ENCODE measurements around the gene CACNA2D3.
"Not testable (repeated sequence)": the region's sequence is repeated elsewhere in the genome, so short reads cannot be mapped to it uniquely, and the experiment has no call there.

CACNA2D3 gene

DNA sequence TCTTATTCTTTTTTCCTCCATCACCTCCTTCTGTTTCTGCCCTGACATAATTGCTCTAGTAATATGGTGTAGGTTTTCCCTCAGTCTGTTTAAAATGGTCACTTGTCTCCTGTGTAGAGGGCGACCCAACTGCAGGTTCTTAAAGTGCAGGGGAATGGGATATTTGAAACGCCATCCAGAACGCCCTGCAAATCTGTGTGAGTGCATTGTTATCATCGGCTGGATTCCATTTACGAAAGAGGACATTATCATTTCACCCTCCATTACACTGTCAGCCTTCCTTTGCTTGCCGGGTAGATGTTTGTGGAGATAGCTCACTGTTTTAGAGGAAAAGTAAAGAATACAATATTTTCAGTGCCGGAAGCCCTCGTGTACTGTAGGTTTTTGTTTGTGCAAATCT lies 451.5 kb downstream of the CACNA2D3 start:
- DNase-seq (ENCODE audit: low read depth) = no peak

DNA sequence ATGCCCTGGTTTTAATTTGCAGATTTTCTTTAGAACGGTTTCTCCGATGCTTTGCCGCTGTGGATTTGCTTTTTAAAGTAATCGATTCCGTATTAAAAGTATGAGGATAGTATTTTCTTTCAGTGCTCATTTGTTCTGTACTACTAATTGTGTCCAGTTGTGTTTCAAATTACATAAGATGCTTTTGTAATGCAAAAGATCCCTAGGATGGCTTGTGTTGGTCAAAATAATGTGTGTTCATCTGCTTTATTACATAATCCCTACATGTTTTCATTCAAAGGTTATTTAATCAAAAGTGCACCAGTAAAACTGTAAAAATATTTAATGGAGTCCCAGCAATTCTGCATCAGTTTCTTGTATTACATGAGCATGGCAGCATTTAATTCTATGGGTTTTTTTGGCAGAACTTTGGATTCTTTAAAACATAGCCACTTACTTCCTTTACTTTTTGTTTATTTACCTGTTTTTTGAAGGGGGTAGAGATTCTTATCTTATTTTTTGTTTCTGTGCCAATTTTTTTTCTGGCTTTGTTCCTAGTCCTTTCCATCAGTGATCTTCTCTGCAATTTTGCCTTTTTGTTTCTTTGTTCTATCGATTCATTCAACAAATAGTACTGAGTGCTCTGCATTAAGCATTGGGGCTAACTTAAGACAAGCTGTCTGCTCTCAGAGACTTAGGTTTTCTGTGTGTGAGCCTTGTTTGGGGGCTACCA lies 452.7 kb downstream of the CACNA2D3 start:
- DNase-seq (ENCODE audit: low read depth) = no peak

DNA sequence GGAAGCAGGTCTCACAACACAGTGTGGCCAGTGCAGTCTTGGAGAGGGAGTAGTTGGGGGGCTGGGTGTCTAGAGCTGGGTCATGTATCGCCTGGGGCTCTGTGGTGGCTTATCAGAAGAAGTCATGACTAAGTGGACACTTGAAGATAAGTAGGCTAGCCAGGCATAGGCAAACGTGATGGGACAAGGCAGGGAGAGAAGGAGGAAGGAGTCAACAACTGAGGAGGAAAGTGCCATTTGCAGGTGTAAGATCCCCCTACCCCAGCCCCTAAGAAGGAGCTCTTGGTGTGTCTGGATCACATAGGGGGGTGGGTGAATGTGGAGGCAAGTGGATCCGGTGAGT lies 453.2 kb downstream of the CACNA2D3 start:
- no peak for DNase-seq (ENCODE audit: low read depth)

DNA sequence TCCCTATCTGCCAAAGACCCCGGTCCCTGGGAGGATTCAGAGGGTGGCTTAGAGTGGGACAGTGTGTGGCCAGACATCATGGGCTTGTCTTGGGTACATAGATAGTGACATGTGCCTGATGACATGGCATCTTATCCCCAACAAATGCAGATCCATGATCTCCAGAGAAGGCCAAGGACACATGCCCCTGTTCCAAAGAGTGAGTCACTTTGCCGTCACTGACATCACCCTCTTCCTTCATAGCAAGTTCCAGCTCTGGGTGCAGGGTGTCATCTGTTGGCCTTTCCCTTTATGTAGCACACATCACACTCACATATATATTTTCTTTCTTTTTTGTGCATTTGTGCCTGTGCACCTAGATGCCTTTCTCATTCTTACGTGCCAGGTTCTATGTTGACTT lies 455.0 kb downstream of the CACNA2D3 start:
- DNase-seq (ENCODE audit: low read depth) = no peak

DNA sequence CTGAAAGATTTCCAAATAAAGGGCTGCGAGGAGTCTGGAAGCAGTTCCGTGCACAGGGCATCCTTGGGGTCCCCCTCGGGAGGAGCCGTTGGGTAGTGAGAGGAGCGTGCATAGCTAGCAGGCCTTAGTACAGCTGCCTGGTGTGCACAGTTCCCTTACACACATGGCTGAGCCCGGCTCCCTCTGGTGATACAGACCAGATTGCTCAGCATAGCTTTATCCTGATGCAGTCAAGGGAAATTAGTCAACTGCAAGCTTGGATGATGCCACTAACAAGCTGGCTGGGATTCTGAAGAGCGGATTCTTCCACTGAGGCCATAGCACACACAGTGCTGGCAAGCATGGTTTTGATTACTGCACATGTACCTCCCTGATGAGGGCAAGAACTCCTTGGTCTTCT lies 456.1 kb downstream of the CACNA2D3 start:
- no peak for DNase-seq (ENCODE audit: low read depth)

DNA sequence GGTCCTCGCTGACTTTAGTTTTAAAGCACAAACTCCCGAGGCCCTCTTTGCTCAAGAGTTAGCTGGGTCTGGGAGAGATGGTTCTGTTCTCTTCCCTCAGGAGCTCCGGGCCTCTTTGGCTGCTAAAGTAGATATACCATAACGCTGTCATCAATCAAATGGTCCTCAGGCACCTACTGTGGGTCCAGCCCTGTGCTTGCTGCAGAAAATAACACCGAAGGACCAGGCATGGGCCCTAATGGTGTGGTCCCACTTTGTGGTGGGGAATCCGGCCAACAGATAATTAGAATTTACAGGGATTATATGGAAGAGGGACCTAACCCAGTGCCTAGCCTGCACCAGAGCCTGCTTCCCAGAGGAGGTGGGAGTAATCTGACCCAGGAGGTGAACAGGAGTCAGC lies 458.1 kb downstream of the CACNA2D3 start:
- DNase-seq (ENCODE audit: low read depth) = no peak

DNA sequence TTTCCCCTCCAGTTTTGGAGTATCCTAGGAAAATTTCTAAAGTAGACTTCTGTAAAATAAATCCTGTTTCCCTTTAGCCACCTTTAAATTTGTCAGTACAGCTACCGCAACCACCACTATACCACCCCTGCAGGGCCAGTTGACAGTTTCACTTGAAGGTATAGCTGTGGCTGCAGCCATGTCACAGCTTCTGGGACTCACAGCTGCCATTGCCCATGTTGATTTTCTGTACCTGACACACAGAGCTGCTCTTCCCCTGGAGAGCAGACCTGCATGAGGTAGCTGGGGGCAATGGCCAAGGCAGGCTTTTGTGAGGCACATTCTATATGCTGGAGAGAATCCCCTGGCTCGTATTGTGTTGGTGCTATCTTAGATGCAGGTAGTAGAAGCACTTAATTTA lies 460.1 kb downstream of the CACNA2D3 start:
- DNase-seq (ENCODE audit: low read depth) = no peak

DNA sequence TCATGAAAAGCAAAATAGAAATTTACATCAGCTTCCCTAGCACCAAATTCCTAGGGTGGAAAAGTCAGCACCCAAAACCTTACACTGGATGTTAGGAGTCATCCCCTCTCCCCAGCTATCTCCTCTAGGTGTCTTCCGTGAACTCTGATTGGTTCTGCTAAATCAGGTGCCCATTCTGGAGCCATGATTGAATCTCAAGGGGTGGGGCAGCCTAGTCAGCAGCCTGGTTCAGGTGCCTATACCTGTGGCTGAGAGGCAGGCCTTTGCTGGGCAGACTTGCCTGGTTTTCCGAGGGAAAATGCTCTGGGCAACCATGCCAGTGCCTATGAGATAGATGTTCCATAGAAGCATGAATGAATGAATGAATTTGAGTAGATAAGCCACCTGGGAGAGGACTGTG lies 468.8 kb downstream of the CACNA2D3 start:
- no peak for DNase-seq (ENCODE audit: low read depth)

DNA sequence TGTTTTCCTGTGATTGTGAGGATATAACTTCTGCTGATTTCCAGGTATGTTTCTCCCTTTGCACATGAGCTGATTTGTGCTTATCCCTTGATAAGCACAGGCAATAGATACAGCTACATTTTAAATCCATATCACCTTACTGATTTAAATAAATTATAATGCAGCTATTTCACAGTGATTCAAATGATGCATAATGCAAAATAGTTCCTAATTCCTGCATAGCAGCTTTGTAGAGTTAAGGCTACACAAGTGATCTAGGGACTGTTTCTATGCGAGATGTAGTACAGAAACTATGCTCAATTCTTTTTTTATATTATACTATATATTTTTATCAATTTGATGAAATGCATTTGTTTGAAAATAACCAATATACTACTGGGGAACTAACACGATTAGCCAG lies 471.3 kb downstream of the CACNA2D3 start:
- no peak for DNase-seq (ENCODE audit: low read depth)

DNA sequence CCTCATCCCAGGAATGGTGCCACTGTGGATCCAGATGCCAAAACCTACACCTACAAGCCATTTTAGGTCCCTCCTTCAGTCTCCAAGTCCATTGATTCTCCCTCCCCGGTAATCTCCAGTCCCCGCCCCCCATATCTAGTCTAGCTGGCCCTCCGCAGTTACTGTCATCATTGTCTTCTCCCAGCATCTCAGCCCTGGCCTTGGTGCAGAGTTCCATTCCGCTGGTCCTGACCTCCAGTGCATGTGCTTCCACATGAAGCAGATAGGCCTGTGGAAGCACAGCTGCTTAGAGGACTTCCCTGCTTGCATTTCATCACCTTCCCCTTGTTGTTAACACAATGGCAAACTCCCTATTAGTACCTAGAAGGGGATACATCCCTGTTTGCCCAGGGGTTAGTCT lies 473.7 kb downstream of the CACNA2D3 start:
- DNase-seq (ENCODE audit: low read depth) = no peak

DNA sequence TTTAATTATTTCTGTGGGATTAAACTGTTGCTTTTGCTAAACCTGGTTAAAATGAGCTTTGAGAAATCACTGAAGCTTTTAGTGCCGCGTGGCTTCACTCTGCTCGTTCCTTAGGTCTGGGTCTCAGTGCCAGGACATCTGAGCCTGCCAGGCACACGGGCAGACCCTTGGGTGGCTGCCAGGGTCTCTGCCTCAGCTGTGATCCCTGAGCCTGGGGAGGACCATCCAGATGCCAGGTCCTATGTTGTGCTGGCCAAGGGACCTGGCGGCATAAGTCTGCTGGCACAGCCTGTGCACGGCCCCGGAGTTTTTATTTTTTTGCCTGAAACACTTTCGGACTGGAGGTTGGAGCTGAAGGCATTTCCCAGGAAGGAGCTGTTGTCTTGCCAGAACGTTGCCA lies 477.4 kb downstream of the CACNA2D3 start:
- DNase-seq (ENCODE audit: low read depth) = no peak

DNA sequence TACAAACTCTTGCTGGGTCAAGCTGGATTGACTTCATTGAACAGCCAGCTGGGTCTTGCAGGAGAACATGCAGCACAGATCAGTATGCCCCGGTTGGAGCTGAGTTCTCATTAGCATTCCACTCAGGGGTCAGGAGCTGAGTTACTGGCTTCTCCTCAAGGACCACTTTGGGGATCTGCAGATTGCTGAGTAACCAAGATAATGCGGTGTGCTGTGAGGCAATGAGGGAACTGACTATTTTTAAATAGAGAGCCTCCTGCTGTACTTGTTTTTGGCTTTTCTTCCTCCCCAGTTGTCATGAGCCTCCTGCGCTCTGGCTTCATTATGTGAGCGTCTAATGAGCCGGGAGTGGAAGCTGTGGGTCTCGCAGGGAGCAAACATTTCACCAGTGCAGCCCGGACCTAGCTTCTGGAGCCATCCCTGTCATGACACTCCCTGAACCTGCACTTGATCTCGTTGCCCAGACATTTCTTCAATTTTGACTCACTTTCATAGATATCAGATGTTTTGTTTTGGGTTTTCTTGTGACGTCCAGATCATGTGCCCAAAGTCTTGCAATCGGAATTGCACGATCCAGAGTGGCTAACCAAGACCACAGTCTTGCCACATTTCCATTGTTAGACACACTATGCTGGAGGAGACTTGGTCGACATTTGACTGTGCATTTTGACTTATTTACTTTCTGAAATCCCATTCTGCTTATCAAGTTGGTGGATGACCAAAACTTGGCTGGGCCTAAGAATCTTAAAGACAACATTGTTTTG lies 478.3 kb downstream of the CACNA2D3 start:
- DNase-seq (ENCODE audit: low read depth) = no peak

DNA sequence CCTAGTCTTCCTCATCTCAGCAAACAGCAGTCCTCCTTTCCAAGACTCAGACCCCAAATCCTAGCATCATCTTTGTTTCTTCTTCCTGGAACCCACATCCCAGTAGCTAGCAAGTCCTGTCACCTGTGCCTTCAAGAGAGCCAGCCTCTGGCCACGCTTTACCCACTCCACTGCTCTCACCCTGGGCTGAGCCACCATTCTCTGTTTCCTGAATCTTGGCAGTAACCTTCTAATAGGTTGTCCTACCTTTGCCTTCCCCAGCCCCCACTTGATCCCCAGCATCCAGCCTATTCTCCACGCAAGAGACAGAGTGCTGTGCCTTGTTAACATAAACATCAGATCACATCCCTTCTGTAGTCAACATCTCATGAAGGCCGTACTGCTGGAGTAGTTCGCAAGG lies 482.1 kb downstream of the CACNA2D3 start:
- DNase-seq (ENCODE audit: low read depth) = no peak

DNA sequence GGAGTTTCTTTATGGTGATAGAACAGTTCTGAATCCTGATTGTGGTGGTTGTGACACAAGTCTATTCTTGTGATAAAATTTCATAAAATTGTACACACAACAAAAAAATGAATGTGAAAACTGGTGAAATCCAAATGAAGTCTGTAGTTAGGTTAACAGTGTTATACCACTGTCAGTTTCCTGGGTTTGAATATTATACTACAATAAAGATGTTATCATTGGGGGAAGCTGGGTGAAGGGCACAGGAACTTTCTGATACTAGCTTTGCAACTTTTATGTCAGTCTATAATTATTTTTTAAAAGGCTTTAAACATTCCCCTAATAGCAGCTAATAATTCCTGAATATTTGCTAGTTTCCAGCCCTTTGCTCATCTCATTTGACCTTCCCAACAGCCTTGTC lies 485.7 kb downstream of the CACNA2D3 start:
- DNase-seq (ENCODE audit: low read depth) = no peak

DNA sequence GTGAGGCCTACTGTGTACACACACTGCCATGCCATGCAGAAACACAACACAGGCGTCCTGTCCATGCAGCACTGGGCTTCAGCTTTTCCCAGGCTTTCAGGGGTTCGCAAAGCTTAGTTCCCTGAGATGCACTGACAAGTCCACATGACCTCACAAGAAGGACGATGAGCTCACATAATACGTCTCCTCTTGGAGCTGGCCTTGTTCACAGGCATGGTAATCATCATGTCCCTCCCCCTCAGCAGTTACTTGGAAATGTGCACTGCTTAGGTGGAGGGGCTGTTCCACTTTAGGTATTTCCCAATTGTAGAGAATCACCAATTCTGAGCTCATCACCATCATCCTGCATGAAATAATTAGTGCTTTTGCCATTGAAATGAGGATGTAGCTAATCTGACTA lies 496.7 kb downstream of the CACNA2D3 start:
- DNase-seq (ENCODE audit: low read depth) = no peak

DNA sequence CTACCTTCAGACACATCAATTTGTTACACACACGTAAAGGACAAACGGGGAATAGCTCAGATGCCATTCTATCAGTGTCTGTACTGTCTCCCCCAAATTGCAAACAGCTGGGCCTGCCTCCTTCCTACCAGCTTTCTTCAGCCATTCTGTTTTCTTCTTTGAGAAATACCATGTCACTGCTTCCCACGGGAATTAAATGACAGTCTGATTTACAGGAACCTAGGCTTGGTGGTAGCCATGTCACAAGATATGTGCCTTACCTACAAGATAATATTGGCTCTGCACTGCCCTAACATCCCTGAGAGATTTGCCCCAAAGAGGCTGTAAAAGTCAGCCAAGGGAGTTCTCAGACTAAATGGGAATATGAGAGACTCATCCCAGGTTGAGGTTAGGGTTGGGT lies 497.2 kb downstream of the CACNA2D3 start:
- no peak for DNase-seq (ENCODE audit: low read depth)

DNA sequence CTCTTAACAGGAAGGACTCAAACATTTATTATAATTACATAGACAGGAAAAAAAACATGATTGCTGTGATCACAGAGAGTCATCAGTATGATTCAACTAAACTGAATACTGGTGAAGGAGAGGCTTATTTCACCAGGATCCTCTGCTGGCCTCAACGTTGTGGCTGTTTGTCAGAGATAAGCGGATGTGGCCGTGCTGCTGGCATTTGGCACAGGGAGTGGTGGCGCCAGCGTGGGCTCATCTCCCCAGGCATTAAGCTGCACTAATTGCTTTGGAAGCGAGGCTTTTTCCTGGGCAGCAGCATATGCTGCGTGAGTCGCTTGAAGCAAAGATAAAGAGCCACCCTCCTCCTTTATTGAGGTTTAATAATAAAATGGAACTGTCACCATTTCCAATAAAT lies 498.8 kb downstream of the CACNA2D3 start:
- DNase-seq (ENCODE audit: low read depth) = no peak

DNA sequence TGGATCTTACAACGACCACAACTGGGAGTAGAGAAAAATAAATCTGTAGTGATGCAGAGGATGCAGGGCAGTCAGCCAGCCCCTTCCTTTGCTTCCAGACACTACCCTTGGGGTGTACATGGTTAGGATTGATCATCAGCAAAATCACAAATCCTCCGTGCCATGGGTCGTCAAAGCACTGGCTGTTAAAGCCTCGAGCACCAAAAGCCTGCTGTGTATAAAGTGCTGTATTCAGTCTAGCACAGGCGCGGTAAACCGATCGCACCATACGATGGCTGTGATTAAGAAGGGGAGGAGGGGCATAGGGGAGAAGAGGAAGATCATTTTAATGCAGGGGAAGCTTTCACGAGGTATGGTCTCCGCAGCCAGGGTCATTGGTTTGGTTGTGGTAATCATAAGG lies 500.3 kb downstream of the CACNA2D3 start:
- DNase-seq (ENCODE audit: low read depth) = no peak

DNA sequence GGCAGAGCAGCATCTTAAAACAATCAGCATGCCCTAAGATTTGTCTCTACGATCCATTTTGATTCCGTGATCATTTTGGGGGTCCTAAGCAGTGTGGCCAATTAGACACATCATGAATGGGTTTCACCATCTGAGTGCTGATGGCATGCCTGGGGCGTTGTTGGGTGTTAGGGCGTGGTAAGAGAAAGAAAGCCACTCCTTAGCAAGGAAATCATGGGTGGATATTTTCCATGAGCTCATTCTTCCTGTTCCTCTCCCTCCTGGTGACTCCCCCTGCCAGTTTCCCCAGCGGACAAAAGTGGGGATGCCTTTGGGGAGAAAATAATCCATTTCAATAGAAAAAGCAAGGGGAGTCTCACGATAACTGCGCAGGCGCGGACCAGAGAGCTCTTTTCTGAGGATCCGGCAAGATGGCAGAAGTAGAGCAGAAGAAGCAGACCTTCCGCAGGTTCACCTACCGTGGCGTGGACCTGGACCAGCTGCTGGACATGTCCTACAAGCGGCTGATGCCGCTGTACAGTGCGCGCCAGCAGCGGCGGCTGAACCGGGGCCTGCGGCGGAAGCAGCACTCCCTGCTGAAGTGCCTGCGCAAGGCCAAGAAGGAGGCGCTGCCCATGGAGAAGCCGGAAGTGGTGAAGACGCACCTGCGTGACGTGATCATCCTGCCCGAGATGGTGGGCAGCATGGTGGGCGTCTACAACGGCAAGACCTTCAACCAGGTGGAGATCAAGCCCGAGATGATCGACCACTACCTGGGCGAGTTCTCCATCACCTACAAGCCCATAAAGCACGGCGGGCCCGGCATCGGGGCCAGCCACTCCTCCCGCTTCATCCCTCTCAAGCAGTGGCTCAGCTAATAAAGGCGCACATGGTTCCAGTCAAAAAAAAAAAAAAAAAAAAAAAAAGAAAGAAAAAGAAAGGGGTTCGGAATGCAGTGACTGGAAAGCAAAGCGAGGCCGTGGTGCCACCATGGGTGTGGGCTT lies 503.7 kb downstream of the CACNA2D3 start:
- no peak for DNase-seq (ENCODE audit: low read depth)

DNA sequence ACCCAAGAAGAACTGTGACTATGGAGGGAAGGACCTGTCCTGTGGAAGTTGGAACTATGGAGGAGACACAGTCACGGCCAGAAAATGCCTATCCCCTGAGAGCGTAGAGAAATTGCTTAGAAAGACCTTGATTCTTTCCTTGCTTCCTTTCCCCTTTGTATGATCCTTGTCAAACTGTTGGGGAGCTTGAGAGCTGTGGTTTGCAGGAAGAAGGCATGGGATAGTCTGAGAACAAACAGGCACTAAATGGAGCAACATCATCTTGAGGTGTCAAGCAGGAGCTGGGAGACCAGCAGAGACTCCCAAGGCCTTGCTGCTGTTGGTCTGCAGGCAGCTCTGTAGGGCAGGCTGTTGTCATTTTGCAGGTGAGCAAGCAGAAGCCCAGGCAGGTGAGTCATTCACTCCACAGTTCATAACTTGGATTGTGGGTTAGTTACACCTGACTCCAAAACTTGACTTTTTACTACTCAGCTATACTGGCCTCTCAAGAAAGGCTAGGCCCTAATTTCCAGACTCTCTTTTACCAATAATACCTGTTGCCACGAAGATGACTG lies 506.6 kb downstream of the CACNA2D3 start:
- DNase-seq (ENCODE audit: low read depth) = no peak

DNA sequence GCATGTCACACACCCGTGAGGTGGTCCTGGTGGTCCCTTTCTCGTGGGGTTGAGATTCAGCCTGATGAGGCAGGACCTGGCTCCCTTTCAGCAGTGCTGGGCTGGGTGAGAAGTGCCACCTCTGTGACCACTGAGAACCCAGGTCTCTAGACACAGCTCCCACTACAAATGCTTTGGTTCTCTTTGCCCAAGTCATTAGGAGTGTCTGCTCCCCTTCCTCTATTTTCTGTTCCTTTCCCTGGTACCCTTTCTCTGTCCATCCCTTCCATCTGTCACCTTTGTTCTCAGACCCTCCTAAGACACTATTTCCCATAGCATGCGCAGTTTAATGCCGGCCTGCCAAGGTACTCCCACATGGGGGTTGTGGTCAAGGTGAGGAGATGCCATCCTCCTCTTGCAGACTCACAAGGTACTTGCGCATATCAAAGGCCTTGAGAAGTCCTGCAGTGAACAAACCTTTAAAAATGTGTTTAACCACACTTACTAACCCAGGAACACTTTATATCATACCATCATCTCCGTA lies 507.8 kb downstream of the CACNA2D3 start:
- no peak for DNase-seq (ENCODE audit: low read depth)

DNA sequence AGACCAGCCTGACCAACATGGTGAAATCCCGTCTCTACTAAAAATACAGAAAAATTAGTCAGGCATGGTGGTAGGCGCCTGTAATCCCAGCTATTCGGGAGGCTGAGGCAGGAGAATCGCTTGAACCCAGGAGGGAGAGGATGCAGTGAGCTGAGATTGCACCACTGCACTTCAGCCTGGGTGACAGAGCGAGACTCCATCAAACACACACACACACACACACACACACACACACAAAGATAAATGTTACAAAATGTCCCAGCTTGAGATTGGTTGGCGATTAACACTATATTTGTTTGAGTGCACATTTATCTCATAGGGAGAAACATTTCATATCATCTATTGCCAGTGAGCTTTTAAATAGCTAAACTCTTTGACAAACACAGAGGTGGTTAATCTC lies 508.6 kb downstream of the CACNA2D3 start:
- DNase-seq (ENCODE audit: low read depth) = not testable (repeated sequence)
